ENCODE data around the gene MARF1.
"Not testable (repeated sequence)": the region's sequence is repeated elsewhere in the genome, so short reads cannot be mapped to it uniquely, and the experiment has no call there.

The MARF1 gene, protein sequence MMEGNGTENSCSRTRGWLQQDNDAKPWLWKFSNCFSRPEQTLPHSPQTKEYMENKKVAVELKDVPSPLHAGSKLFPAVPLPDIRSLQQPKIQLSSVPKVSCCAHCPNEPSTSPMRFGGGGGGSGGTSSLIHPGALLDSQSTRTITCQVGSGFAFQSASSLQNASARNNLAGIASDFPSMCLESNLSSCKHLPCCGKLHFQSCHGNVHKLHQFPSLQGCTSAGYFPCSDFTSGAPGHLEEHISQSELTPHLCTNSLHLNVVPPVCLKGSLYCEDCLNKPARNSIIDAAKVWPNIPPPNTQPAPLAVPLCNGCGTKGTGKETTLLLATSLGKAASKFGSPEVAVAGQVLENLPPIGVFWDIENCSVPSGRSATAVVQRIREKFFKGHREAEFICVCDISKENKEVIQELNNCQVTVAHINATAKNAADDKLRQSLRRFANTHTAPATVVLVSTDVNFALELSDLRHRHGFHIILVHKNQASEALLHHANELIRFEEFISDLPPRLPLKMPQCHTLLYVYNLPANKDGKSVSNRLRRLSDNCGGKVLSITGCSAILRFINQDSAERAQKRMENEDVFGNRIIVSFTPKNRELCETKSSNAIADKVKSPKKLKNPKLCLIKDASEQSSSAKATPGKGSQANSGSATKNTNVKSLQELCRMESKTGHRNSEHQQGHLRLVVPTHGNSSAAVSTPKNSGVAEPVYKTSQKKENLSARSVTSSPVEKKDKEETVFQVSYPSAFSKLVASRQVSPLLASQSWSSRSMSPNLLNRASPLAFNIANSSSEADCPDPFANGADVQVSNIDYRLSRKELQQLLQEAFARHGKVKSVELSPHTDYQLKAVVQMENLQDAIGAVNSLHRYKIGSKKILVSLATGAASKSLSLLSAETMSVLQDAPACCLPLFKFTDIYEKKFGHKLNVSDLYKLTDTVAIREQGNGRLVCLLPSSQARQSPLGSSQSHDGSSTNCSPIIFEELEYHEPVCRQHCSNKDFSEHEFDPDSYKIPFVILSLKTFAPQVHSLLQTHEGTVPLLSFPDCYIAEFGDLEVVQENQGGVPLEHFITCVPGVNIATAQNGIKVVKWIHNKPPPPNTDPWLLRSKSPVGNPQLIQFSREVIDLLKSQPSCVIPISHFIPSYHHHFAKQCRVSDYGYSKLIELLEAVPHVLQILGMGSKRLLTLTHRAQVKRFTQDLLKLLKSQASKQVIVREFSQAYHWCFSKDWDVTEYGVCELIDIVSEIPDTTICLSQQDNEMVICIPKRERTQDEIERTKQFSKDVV (N-terminal part only)

GRCh38 chr16:15643048-15643945, at the start of gene MARF1:
TSS of gene MARF1 (minus strand) at chr16:15643154. CDS start at chr16:15639233, 3,921 bp downstream.
- peak; percentile 100 for DNase-seq (ENCODE audit: low read depth)

DNA sequence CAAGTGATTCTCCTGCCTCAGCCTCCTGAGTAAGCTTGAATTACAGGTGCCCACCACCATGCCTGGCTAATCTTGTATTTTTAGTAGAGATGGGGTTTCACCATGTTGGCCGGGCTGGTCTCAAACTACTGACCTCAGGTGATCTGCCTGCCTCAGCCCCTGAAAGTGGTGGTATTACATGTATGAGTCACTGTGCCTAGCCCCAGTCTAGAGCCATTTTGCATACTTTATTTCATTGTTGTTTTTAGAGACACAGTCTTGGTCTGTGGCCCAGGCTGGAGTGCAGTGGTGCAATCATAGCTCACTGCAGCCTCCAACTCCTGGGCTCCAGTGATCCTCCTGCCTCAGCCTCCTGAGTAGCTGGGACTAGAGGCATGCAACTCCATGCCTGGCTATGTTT, 49.6 kb upstream of the MARF1 start:
- not testable (repeated sequence) for DNase-seq (ENCODE audit: low read depth)

GRCh38 chr16:15691046-15691445, 48.1 kb upstream of the MARF1 start:
- no peak for DNase-seq (ENCODE audit: low read depth)

DNA sequence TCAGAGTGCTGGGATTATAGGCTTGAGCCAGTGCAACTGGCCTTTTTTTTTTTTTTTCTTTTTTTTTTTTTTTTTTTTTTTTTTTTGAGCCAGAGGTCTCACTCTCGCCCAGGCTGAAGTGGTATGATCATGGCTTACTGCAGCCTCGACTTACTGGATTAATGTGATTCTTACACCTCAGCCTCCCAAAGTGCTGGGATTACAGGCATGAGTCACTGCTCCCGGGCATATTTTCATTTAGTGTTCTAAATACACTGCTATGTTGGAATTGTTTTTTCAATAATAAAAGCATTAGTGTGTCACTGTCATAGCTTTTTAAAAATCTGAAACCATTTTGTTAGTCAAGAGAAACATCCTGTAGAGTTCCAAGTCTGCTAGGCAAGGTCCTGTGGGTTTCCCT, 47.3 kb upstream of the MARF1 start:
- DNase-seq (ENCODE audit: low read depth) = no peak

DNA sequence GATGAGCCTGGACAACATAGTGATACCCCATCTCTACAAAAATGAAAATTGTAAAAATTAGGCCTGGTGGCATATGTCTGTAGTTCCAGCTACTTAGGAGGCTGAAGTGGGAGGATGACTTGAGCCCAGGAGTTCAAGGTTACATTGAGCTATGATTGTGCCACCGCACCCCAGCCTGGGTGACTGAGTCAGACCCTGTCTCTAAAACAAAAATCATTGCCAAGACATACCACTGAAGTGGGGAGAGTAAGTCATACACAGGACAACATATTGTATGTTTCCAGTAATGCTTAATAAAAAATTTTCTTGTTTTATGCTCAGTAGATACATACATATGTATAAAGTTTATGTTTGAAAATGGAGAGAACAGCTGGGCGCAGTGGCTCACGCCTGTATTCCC, 46.3 kb upstream of the MARF1 start:
- DNase-seq (ENCODE audit: low read depth) = no peak

GRCh38 chr16:15686287-15686686, 43.3 kb upstream of the MARF1 start:
- no peak for DNase-seq (ENCODE audit: low read depth)

DNA sequence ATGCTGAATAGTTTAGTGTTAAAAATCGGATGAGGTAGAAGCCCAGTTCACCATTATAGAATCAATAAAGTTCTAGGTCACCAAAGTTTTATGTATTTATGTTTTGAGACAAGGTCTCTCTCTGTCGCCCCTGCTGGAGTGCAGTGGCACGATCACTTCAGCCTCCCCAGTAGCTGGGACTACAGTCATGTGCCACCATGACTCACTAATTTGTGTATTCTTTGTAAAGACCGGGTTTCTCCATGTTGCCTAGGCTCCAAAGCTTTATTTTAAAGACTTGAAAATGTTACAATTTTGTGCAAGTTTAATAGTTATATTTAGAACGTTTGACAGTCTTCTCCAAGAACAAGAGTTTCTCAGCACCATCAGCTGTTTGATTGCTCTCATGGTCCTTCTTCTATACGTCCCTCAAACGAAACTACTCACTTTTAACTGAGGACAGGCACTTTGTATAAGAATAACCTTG, 39.2 kb upstream of the MARF1 start:
- DNase-seq (ENCODE audit: low read depth) = no peak

DNA sequence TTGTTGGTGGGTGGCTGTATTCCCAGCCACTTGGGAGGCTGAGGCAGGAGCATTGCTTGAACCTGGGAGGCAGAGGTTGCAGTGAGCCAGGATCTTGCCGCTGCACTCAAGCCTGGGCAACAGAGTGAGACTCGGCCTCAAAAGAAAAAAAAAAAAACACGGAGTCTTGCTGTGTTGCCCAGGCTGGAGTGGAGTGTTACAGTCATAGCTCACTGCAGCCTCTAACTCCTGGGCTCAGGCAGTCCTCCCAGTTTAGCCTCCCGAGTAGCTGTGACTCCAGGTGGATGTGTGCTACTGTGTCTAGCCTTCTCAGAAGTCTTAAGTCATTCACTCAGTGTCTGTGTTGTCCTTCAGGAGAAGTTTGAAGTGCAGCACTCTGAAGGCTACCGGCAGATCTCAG, 34.5 kb upstream of the MARF1 start:
- no peak for DNase-seq (ENCODE audit: low read depth)

- DNase-seq (ENCODE audit: low read depth) = no peak
Measured at GRCh38 chr16:15676506-15676905, 33.6 kb upstream of the MARF1 start.

- DNase-seq (ENCODE audit: low read depth) = no peak
Measured at GRCh38 chr16:15674571-15674970, 31.6 kb upstream of the MARF1 start.

GRCh38 chr16:15672514-15673167, 29.7 kb upstream of the MARF1 start:
- peak; percentile 27 for DNase-seq (ENCODE audit: low read depth)

GRCh38 chr16:15672127-15672513, 29.2 kb upstream of the MARF1 start:
- not testable (repeated sequence) for DNase-seq (ENCODE audit: low read depth)

DNA sequence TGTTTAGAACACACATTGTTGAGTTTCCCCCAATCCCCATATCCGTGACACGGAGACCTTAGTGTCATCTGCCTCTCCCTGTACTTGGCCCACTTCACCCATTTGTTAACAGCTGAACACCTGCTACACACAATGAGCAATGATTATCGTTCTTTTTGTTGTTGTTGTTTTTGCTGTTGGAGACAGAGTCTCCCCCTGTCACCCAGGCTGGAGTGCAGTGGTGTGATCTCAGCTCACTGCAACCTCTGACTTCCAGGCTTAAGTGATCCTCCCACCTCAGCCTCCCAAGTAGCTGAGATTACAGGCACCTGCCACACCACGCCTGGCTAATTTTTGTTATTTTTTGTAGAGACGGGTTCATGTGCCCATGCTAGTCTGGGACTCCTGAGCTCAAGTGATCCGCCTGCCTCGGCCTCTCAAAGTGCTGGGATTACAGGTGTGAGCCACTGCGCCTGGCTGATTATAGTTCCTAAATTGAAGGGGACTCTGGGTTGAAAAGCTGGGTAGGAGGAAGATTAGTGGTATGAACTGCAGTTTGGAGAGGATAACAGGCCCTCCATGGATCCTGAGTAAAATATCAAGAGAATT, 28.7 kb upstream of the MARF1 start:
- no peak for DNase-seq (ENCODE audit: low read depth)

DNA sequence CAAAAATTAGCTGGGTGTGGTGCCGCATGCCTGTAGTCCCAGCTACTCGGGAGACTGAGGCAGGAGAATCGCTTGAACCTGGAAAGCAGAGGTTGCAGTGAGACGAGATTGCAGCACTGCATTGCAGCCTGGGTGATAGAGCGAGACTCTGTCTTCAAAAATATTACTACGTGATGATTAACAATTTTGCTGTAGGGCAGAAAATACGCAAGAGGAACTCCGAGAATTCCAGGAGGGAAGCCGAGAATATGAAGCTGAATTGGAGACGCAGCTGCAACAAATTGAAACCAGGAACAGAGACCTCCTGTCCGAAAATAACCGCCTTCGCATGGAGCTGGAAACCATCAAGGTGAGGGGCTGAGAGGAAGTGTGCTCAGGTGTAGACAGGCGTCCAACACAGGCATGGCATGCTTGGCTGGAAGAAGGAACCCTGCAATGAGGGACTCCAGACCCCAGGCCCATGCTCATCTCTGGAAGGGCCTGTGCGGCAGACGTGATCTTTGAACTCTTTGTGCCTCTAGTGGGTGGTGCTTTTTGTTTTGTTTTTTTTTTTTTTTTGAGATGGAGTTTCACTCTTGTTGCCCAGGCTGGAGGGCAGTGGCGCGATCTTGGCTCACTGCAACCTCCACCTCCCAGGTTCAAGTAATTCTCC, 24.3 kb upstream of the MARF1 start:
- no peak for DNase-seq (ENCODE audit: low read depth)

- no peak for DNase-seq (ENCODE audit: low read depth)
Measured at GRCh38 chr16:15665107-15665506, 22.2 kb upstream of the MARF1 start.

- no peak for DNase-seq (ENCODE audit: low read depth)
Measured at GRCh38 chr16:15660203-15660601, 17.2 kb upstream of the MARF1 start.

GRCh38 chr16:15658556-15658955, 15.6 kb upstream of the MARF1 start:
- no peak for DNase-seq (ENCODE audit: low read depth)

- DNase-seq (ENCODE audit: low read depth) = no peak
Measured at GRCh38 chr16:15658149-15658548, 15.2 kb upstream of the MARF1 start.

GRCh38 chr16:15655561-15655960, 12.6 kb upstream of the MARF1 start:
- DNase-seq (ENCODE audit: low read depth) = not testable (repeated sequence)

GRCh38 chr16:15654591-15654990, 11.6 kb upstream of the MARF1 start:
- DNase-seq (ENCODE audit: low read depth) = no peak

All from activated gamma-delta T cell treated with anti-CD3 and anti-CD28 coated beads, Interleukin-2, amount 50 U/mL, for 16 hours (primary cell).